RWPE2 (cell line): Measurements from ENCODE around the gene ANAPC10.
A peak's percentile ranks its signal among the peaks of the same experiment; 100 is the strongest.

ENCODE experiments used
- ATAC-seq: fragments of 200-7000 bp; cut with Tn5 transposase; 3 replicates; pipeline ENCODE4 v1.9.1; 2021; ENCODE audit warnings: low read depth
- DNase-seq: peaks from one replicate; pipeline ENCODE4 v3.0.0-alpha.2; 2020; ENCODE audit warnings: low spot score
- H3K27ac ChIP-seq: fragments of 450-650 bp; 2 replicates; pipeline ENCODE4 v1.5.1; 2017; ENCODE audit warnings: mild to moderate bottlenecking; ENCODE audit not compliant: poor library complexity, severe bottlenecking
- H3K27me3 ChIP-seq: fragments of 250-450 bp; sonication (Bioruptor Pico); 2 replicates; pipeline ENCODE4 v1.5.1; 2021; ENCODE audit warnings: mild to moderate bottlenecking, moderate library complexity; ENCODE audit not compliant: insufficient read depth, poor library complexity, severe bottlenecking
- H3K36me3 ChIP-seq: fragments of 250-450 bp; sonication (Bioruptor Pico); 2 replicates; pipeline ENCODE4 v1.5.1; 2020; ENCODE audit warnings: low read depth, mild to moderate bottlenecking, moderate library complexity
- H3K4me1 ChIP-seq: fragments of 250-450 bp; sonication (Bioruptor Pico); 2 replicates; pipeline ENCODE4 v1.5.1; 2021; ENCODE audit warnings: mild to moderate bottlenecking, moderate library complexity; ENCODE audit not compliant: insufficient read depth, poor library complexity, severe bottlenecking
- H3K4me3 ChIP-seq: fragments of 250-450 bp; sonication (Bioruptor Pico); 2 replicates; pipeline ENCODE4 v1.5.1; 2021; ENCODE audit warnings: mild to moderate bottlenecking, moderate library complexity; ENCODE audit not compliant: severe bottlenecking
- H3K9me3 ChIP-seq: fragments of 250-450 bp; sonication (Bioruptor Pico); 2 replicates; pipeline ENCODE4 v1.5.1; 2021; ENCODE audit warnings: mild to moderate bottlenecking, moderate library complexity; ENCODE audit not compliant: severe bottlenecking
- CTCF ChIP-seq: fragments of 450-650 bp; IDR thresholded peaks from one replicate; pipeline ENCODE4 v1.5.1; 2017; ENCODE audit warnings: mild to moderate bottlenecking, moderate library complexity; ENCODE audit not compliant: poor library complexity, severe bottlenecking

ANAPC10 gene

GRCh38 chr4:145041378-145041777, 56.6 kb downstream of the ANAPC10 start:
- no peak for DNase-seq

GRCh38 chr4:145035494-145036136, 62.4 kb downstream of the ANAPC10 start:
- DNase-seq (no peak), ATAC-seq (no peak)
- Histone ChIP-seq H3K4me3 (no peak overlapping the region), H3K9me3 (no peaks in the 10 kb centered on the region), H3K27me3 (no peaks in the 10 kb centered on the region), H3K36me3 (peaks cover 13% of the 10 kb centered on the region; the same call in 1 of the 2 replicates), H3K4me1 (no peaks in the 10 kb centered on the region), H3K27ac (no peak overlapping the region)
- TF ChIP-seq CTCF = no peak

More at GRCh38 chr4:145041378-145041777, 56.6 kb downstream of the ANAPC10 start:
- Histone ChIP-seq H3K36me3 (peaks cover 6% of the 10 kb centered on the region), H3K27ac (no peak overlapping the region), H3K27me3 (no peaks in the 10 kb centered on the region), H3K4me1 (peaks cover 8% of the 10 kb centered on the region), H3K4me3 (no peak overlapping the region), H3K9me3 (no peaks in the 10 kb centered on the region)
- TF ChIP-seq CTCF = no peak
- no peak for ATAC-seq

GRCh38 chr4:145034727-145035211, 63.2 kb downstream of the ANAPC10 start:
- Histone ChIP-seq H3K27me3 (no peaks in the 10 kb centered on the region), H3K4me1 (no peaks in the 10 kb centered on the region), H3K9me3 (no peaks in the 10 kb centered on the region), H3K4me3 (no peak overlapping the region), H3K27ac (no peak overlapping the region), H3K36me3 (peaks cover 13% of the 10 kb centered on the region; the same call in 1 of the 2 replicates)
- TF ChIP-seq CTCF = no peak
- no peak for DNase-seq
- peak; percentile 66; the same call in 1 of the 3 replicates for ATAC-seq

GRCh38 chr4:145019346-145019745, 78.7 kb downstream of the ANAPC10 start:
- DNase-seq = no peak
- ATAC-seq = no peak
- no peaks in the 10 kb centered on the region for H3K27me3 ChIP-seq
- no peak overlapping the region for H3K27ac ChIP-seq
- no peak for TF ChIP-seq CTCF
- no peaks in the 10 kb centered on the region for H3K4me1 ChIP-seq
- H3K4me3 ChIP-seq = no peak overlapping the region
- H3K9me3 ChIP-seq = peaks cover 2% of the 10 kb centered on the region
- H3K36me3 ChIP-seq = no peaks in the 10 kb centered on the region

- Histone ChIP-seq H3K36me3 (no peaks in the 10 kb centered on the region; the same call in 1 of the 2 replicates), H3K9me3 (no peaks in the 10 kb centered on the region), H3K4me3 (no peak overlapping the region), H3K27ac (no peak overlapping the region), H3K27me3 (no peaks in the 10 kb centered on the region), H3K4me1 (peaks cover 10% of the 10 kb centered on the region)
- TF ChIP-seq CTCF = no peak
- ATAC-seq = no peak
- DNase-seq = no peak
Measured at GRCh38 chr4:145014365-145014764, 83.6 kb downstream of the ANAPC10 start.
